ENCODE data around the gene MEIS2. TPM values are rescaled to one million over a fixed set of nuclear protein-coding genes. Genes with fewer than 3 reads are reported as not detected.
A peak's percentile ranks its signal among the peaks of the same experiment; 100 is the strongest.

The MEIS2 gene
- total RNA-seq, 4 donors from 2014 or later = 14.8 to 28.4 (median 20.4) TPM

DNA sequence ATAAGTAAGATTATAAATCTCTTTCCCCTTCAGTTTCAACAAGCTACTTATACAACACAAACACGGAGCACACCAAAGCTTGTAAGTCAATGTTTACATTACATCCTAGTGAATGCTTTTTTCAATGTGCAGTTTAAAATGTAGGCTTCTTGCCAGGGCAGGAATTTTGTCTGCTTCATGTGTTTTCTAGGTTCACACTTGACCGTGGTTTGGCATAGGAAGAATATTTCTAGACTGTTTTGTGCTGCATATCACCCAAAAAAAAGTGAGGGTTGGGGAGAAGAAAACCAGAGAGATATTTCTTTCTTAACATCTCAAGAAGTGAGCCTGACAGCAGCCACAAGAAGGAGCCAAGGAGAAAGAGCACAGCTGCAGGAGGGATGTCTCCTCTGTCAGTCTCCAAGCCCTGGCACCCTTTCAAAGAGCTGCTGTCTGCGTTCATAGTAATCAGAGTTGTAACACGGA, 255.8 kb downstream of the MEIS2 start:
- H3K9me3 ChIP-seq = no peaks in the 10 kb centered on the region
- H3K36me3 ChIP-seq = no peaks in the 10 kb centered on the region
- H3K4me3 ChIP-seq (replicated peaks in 1 of 3) = no peak overlapping the region
- intact Hi-C loops (cut with DNase I) = no loop called here
- no peak overlapping the region for H3K27ac ChIP-seq
- no peaks in the 10 kb centered on the region for H3K27me3 ChIP-seq
- WGBS, 2 donors = 6 to 18% methylated on average over 4 of the region's 4 CpGs
- no peaks in the 10 kb centered on the region for H3K4me1 ChIP-seq
- DNase-seq = peak; percentile 19 to 24
- TF ChIP-seq POLR2A (IDR thresholded peaks at IDR 0.05) = no peak
- TF ChIP-seq, protein P1, sequence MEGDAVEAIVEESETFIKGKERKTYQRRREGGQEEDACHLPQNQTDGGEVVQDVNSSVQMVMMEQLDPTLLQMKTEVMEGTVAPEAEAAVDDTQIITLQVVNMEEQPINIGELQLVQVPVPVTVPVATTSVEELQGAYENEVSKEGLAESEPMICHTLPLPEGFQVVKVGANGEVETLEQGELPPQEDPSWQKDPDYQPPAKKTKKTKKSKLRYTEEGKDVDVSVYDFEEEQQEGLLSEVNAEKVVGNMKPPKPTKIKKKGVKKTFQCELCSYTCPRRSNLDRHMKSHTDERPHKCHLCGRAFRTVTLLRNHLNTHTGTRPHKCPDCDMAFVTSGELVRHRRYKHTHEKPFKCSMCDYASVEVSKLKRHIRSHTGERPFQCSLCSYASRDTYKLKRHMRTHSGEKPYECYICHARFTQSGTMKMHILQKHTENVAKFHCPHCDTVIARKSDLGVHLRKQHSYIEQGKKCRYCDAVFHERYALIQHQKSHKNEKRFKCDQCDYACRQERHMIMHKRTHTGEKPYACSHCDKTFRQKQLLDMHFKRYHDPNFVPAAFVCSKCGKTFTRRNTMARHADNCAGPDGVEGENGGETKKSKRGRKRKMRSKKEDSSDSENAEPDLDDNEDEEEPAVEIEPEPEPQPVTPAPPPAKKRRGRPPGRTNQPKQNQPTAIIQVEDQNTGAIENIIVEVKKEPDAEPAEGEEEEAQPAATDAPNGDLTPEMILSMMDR (IDR thresholded peaks at IDR 0.05) = no peak

DNA sequence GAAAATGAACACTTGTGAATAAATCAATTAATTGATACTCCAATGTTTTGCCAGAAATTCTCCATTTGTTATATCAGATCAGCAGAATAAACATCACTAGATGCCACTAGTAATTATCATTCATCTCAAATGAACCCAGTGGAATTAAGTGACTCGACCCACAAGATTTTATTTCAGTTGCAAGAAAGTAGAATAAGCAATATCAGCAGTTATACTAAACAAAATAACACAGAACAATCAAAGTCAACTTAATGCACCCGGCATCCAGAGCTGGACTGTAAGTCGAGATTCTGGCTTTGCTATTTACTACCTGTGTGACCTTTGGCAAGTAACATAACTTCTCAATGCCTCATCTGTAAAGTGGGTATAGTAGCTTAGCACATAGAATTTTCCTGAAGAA, 256.5 kb downstream of the MEIS2 start:
- intact Hi-C loops (cut with DNase I) = no loop called here
- Histone ChIP-seq H3K4me3 (replicated peaks in 1 of 3) (no peak overlapping the region), H3K36me3 (no peaks in the 10 kb centered on the region), H3K27me3 (no peaks in the 10 kb centered on the region), H3K27ac (no peak overlapping the region), H3K4me1 (no peaks in the 10 kb centered on the region), H3K9me3 (no peaks in the 10 kb centered on the region)
- 72 to 76% methylated on average over 3 of the region's 3 CpGs for WGBS, 2 donors
- no peak for DNase-seq
- no peak for TF ChIP-seq POLR2A (IDR thresholded peaks at IDR 0.05)
- TF ChIP-seq, protein P1 (IDR thresholded peaks at IDR 0.05) = no peak

DNA sequence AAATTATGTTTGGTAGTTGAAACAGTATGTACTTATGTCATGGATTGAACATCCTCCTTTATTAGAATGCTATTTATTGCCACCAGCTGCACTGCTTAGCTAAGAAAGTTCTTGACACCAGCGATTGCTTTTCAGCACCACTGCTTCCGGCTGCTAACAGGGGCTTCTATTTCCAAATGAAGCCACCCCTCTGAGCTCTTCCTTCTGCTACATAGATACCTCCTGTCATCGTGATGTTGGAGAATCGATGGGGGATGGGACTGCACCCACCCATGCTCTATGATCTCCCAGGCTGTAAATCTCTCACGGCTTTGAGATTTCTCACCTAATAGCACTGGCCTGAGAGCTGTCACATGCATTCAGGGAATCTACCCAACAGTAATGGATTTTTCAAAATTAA, 259.2 kb downstream of the MEIS2 start:
- intact Hi-C loops (cut with DNase I) = no loop called here
- 83% methylated on average over 5 of the region's 5 CpGs for WGBS, 2 donors
- TF ChIP-seq, protein P1 (IDR thresholded peaks at IDR 0.05) = no peak
- no peak for TF ChIP-seq POLR2A (IDR thresholded peaks at IDR 0.05)
- H3K27ac ChIP-seq = no peak overlapping the region
- no peaks in the 10 kb centered on the region for H3K36me3 ChIP-seq
- no peak for DNase-seq
- H3K27me3 ChIP-seq = no peaks in the 10 kb centered on the region
- no peaks in the 10 kb centered on the region for H3K4me1 ChIP-seq
- H3K9me3 ChIP-seq = no peaks in the 10 kb centered on the region
- no peak overlapping the region for H3K4me3 ChIP-seq (replicated peaks in 1 of 3)

Small RNAs within 50 kb of the gene (microRNA-seq; reads per million reads assigned to microRNA genes)
- gene MIR8063 = not detected

Small RNAs within 50 kb of the gene (small RNA-seq; reads per million reads assigned to genes)
- gene MIR8063 = not detected
- not detected for gene RF00012
- not detected for gene RF00019

Measured in thyroid gland (tissue), 4 donors.